GM21528 (cell line): Measurements from ENCODE around the gene RNLS.

Experiments used
- ATAC-seq: cut with Tn5 transposase; IDR thresholded peaks from one replicate; pipeline ENCODE4 v1.9.1; 2021; ENCODE audit warnings: mild to moderate bottlenecking, moderate library complexity; ENCODE audit not compliant: unreplicated experiment, low FRiP score

Gene RNLS

DNA sequence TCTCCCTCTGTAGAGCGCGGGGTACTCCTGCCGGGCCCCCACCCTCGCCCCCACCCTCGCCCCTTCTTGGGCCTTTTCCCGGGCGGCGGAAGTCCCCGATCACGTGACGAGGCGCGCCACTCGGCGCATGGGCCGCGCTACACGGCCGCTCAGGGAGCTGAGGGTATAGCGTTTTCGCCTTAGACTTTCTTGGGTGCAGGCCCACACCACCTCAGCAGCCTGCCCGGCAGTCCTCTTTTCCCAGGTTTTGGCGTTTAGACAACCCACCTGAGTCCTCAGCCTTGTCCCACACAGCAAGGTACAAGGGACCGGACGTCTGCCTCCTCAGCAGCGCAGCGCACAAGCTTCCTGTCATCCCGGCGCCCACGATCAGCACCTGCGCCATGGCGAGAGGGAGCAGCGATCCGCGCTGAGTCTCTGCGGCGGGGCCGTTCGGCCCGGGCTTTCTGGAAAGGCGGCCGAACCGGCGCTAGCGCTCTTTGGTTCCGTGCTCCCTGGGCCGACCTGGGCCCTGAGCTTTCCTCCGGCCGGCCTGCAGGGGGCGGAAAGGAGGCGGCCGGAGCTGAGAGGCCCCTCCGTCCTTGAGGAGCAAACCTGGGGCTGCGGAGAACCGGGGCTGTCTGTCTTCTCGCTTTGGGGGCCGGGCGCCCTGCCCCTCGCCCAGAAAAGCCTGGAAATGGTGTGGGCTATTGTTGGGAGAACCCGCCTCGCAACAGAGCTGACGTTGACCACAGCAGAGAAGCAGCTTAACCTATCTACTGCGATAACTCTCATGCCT lies at the start of gene RNLS:
Gene RNLS, minus strand, starts transcription at position 513 of the 778 bp plus-strand sequence.
- peak; percentile 86 for ATAC-seq

DNA sequence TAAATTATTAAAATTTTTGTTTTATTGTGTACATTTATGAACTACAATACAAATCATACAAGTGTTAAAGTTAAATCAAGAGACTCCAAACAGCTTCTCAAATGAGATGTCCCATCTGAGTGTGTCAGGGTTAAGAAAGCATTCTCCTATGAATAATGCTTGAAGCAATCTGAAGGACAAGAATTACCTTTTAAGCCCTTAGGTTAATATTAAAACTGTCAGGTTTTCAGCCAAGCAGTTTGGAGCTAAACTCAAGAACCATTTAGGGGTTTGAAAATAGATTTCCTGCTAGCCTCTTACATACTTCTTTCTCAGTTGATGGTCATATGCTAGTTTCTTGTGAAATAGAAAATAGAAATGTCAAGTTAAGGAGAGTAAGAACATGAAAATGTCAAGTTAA lies 41.7 kb upstream of the RNLS start:
- ATAC-seq, result no peak

DNA sequence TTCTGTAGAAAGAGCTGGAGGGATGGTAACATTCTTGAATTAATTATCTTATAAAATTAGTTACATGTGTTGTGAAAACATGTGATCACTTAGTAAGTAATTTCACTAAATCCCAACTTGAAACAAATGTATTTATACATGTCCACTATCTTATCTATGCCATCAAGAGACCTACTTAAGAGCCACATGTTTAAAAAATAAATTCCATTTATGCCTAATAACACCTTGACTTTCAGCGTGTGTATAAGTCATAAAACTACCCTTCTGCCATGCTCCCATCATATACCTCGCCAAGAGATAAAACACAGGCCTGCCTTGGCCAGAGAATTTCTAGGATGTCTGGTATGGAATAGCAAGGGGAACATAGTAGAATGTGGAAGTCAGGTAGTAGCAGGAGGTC lies 40.7 kb upstream of the RNLS start:
- ATAC-seq, result no peak

DNA sequence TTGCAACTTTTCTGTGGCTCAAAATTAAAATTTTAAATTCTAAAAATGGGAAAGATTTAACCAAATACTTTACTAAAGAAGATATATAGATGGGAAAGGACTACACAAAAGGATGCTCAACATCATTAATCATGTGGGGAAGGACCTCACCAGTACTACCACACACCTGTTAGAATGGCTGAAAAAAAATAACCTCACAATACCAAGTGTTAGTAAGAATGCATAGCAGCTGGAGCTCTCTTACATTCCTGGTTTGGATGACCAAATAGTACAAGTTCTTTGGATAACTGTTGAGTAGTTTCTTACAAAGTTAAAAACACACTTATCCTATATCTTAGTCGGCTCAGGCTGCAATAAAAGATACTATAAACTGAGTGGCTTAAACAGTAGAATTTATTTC lies 37.3 kb upstream of the RNLS start:
- no peak for ATAC-seq

DNA sequence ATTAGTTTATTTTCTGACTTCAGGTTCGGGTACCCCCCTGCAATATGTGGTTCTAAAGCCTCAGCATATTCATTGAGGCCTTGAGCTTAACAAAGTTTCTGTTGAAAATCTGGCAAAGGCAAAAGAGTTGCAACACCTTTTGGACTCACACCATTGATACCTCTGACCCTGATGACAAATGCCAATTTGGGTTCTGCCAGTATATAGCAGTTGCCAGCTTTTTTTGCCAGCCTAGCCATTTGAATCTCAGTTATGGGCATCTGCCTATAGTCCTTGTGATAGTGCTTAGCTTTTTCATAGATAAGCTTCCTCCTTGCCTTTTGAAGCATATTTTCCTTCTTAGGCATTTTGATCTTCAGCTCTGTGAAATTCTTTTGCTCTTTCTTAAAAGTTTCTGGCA lies 35.4 kb upstream of the RNLS start:
- ATAC-seq, result no peak

DNA sequence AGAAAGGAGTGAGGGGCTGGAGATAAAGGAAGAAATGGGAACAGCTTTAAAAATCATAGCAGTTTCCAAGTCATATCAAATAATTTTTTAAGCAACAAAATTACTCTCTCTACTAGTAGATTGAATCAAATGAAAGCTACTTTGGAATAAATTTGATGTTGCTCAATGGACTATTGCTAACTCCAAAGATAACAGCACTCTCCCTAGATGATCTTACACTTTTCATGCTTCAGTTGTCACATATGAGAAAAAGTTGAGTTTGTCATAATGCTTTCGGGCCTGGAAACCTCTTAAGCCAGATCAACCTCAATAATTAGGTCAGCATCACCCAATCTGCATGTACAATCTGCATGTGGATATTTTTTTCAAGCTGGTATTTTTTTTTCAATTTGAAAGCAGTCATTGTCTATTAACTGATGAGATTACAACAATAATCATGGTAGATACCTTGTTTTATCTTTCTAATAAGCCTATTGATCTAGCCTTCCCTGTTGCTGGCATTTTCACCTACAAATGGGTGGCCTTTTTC lies 34.7 kb upstream of the RNLS start:
- no peak for ATAC-seq

DNA sequence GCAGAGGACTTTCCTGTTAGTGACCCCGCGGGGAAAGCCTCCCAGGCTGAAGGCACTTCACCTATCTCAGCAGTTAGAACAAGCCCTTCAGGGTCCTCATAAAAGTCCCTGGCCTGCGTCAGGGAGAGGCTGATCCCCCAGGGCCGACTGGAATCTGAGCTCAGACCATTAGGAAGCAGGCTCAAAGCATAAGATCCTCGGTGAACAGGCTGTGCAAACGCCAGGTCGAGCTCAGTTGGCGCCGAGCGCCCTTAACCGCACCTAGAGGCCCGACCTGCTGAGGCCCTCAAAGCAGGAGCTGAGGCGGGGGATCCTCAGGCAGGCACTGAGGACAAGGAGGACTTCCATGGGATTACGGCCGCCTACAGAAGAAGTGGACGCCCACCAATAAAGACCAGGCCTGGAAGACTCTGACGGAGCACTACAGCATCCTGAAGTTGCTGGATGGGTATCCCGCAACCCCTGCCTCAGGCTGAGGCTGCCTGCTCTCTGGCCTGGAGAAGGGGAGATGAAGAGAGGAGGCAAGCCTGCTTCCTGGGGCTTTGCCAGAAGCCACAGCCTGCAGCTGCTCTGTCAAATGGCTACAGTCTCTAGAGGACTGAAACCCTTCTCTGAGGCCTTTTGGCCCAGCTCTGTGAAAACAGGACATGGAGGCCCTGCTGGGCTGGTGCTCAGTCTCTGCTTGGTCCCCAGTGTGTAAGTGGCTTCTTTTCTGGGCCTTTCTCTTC lies 33.3 kb upstream of the RNLS start:
- no peak for ATAC-seq

DNA sequence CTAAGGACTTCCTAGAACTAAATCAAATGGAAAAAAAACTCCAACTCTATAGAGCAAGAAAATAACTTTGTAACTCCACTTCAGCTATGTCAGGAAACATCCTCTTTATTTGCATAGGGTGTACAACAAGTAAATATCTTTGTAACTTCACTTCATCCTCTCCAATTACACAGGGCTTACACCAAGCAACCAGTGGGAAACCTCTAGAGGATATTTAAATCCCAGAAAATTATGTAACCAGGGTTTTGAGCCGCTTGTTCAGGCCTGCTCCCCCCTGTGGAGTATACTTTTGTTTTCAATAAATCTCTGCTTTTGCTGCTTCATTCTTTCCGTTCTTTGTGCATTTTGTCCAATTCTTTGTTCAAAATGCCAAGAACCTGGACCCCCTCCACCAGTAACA lies 25.7 kb upstream of the RNLS start:
- no peak for ATAC-seq

DNA sequence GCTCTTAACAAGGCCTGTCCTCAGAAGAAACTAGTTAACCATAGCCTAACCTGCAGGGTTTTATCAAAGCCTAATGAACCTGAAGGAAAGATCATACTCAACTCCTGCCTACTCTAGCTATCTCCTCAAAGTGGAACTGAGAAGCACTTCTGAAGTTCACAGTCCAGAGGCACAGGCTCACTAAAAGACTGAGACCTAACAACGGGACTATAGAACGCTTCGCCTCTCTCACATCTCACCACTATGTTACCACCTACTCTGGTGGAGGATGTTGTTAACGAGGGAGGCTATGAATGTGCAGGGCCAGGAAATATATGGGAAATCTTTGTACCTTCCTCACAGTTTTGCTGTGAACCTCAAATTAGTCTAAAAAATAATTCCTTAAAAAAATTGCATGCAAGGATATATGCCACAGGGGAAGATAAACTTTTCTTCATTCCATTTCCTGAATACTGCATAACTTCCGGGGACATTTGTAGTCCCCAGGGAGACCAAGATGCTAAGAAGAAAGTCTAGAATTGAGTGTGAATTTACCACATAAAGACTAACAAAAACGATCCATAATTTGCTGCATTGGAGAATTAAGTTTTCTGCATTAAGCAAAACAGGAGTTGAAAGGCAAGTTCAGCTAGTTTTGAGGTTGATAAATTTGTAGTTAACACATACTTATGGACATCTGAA lies 25.1 kb upstream of the RNLS start:
- ATAC-seq, result no peak

DNA sequence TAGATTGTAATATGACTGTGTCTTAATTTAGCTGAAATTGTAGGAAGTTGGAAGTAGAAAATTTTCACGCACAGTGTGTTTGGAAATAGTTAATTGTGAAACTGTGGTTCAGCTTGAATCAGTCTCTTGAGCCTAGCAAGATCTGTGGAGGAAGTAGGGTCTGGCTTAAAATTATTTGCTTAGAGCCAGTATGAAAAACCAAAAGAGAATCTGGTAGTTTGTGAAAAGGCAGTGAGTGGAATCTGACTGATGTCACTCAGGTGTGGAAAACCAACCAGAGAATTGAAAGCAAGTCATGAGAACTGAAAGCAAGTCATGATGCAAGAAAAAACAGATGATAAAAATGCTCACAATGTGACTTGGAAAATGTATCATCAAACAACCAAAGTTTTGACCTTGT lies 14.9 kb upstream of the RNLS start:
- peak; percentile 94 for ATAC-seq

DNA sequence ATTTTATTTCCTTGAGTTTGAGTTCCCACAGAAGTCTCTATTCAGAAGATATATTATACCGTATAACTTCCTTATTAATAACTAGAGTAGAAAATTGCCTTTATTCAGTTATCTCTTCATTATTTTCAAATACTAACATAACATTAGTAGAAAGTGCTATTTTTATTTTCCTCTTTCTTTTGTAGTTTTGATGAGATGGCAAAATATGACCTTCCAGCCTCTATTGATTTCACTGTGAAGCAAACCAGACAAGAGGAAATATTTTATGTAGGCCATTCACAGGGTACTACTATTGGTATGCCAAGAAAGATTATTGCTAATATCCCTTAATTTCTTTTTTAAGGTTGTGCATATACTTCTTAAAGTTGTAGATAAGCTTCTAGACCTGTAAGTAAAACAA lies 11.4 kb upstream of the RNLS start:
- no peak for ATAC-seq

DNA sequence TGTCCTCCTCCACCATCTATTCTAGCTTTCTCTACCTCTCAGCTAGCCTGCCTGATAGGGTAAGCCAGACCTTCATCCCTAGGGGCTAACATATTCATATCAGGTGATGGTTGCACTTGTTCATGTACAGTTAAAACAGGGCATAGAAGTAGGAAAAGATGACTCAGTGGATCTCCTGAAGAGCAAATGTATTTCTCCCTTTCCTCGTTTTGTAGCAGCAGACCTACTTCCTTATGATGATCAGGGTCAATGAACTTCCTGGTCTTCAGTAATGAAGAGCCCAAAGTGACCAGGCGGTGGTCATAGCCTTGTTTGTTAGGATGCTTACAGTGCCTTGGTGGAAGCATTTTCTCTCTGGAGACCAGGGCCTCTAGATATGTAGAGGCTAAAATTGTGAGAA lies 9.8 kb upstream of the RNLS start:
- ATAC-seq, result no peak

DNA sequence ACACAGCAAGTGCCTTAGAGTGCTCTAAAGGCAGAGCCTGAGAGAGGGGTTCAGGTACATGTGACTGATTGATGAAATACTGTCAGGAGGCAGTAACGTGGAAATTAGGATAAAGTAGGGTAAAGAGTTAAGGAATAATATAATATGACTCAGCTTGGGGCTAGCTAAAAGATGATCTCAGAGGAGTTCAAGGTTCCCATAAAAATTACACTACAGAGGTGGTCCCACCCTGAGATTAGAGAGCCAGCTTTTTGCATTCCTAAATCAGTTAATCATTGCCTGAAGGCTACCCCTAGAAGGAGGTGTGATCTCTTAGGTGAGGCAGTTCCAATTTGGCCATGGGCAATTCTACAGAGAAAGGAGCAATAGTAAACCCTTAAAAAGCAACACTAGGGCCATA lies 9.3 kb upstream of the RNLS start:
- no peak for ATAC-seq

DNA sequence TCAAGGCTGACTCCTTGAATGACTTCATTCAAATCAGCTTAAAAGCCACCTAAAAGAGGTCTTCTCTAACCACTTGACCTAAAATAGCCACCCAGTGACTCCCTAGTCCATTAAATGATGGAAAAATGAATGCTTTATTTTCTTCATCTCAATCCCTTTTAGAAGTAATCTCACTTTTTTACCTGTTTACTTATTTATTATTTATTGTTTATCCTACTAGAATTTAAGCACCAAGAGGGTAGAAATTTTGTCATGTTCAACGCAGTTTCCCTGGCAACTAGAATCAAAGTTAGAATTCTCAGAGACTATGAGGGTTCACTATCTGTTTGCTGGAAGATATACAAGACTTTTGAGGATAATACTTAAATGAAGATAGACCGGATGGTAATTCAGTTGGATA lies 3.3 kb upstream of the RNLS start, which contains the start of gene LIPJ:
Gene LIPJ, plus strand, starts transcription at position 301 of the 400 bp plus-strand sequence. CDS start 3,926 bp downstream, outside the sequence.
- no peak for ATAC-seq

DNA sequence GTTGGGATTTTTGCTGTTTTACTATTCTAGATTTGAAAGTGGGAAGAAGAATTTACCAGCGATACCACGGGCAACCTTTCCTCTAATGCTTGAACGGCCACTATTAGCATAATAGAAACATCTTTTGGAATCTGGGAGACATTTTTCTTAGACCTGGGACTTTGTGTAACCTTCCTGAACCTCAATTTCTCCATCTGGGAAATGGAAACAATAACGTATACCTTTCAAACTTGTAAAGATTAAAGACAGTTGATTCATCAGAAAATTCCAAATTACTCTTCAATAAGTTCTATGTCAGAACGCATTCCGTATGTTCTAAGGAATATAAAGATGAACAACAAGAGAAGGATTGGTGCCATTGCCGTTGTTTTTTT lies 453 bp upstream of the RNLS start:
- ATAC-seq, result no peak

DNA sequence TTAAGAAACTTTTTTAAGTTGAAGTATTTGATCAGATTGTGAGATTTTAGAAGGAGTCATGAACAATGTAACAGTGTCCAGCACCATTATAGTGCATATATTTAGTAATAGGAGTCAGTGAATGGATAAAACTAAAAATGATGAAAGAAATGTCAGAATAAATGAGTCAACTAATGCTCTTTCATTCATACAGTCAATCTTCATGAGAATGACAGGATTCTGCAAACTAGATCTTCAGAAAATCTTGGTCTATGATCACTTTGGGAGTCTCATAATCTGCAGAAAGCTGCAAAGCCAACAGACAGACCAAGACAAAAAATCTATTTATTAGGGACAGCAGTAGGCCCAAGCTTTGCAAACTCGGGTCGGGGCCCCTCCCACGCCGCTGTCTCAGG lies 710 bp downstream of the RNLS start:
- ATAC-seq, result no peak

DNA sequence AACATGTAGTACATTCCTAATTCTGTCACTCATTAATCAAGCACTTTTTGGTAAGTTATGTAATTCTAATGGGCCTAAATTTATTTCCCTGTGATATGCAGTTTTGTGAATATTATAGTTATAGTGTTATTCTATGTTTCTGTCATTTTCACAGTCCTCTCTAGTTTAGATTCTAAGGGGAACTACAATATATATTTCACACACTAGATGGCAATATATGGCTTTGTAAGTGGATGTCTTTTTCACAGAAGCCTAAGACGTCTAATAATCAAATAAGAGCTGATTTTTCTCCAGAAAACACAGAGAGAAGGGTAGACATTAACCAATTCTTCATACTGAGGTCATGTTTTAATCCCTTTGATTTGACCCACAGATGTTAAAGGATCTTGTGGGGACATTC lies 18.0 kb downstream of the RNLS start:
- peak; percentile 60 for ATAC-seq

DNA sequence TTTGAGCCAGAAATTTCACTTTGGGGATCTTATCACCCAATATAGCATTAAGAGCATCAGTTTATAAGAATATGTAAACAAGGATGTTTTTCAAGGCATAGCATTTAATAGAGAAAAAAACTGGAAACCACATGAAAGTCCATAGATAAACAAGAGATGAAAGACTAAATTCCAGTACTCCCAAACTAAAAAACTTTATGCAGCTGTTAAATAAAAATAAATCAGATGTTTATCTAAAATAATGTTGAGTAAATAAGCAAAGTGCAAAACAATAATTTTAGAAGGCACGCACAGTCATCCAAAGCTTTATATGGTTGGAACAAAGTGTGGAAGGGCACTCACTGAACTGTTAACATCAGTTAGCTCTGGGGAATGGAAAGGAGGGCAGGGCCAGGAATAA lies 21.0 kb downstream of the RNLS start:
- ATAC-seq, result no peak

DNA sequence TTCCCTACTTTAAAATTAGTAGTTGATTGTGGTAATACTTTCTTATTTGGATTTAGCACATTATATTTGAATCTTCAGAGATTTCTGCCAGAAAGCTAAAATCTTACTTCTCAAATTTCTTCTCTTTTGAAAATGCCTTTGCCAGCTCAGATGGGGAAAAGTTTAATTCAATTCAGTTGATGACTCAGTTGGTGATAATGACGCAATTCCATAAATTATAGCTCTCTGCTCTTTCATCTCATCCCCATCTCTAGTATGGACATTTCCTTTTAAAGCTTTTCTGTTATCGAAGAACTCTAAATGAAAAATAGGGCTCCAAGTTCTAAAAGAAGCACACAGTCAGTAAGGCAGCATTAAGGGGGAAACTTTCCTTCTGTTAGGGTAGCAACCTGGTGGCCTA lies 25.5 kb downstream of the RNLS start:
- no peak for ATAC-seq

DNA sequence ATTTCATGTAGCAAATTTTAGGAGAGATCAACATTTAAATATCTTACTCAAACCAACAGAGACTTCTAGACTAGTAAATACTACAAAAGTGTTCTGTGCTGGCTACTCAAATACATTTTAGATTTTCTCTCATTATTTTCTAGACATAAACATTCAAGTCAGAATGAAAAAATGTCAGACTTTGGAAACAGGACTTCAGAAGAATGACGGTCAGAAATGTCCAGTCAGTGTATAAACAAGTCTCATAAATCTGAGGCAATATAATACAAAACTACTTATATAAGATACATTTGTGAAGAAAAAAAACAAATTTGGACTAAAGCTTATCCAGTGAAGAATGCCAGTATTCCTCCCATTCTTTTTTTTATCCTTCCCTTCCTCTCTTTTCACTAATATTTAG lies 25.9 kb downstream of the RNLS start:
- ATAC-seq, result no peak

DNA sequence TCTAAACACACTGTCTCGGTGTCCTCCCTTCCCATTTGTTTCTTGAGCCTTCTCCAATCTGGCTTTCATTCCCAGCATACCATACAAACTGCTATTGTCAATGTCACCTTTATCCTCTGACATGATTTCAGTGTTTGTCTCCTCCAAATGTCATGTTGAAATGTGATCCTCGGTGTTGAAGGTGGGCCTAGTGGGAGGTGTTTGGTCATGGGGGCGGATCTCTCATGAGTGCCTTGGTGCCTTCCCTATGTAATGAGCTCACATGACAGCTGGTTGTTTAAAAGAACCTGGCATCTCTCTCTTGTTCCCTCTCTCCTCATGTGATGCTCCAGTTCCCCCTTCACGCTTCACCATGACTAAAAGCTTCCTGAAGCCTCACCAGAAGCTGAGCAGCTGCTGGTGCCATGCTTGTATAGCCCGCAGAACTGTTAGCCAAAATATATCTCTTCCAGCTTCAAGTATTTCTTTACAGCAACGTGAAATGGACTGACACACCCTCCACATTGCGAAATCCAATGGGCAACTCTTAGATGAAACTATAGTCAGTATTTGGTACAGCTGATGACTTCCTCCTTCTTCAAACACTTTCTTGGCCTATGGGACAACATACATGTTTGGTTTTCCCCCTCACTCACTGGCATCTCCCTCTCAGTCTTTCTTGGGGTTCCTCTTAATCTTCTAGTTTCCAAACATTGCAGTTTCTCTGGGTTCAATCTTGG lies 27.8 kb downstream of the RNLS start:
- no peak for ATAC-seq
